Natural killer cell treated with Interleukin-12 subunit alpha and Interleukin-12 subunit beta and Interleukin-15 and Interleukin-18, amount 100 ng/mL, for 72 hours (primary cell): ENCODE measurements around the gene PTPRC. TPM values are rescaled to one million over a fixed set of nuclear protein-coding genes. Genes with fewer than 3 reads are reported as not detected.

Experiments used
- ATAC-seq, 2 donors: fragments of 150-1000 bp; cut with Tn5 transposase in 1 of 2; sonication (Bioruptor Pico), chemical (Tn5 transposase) in 1 of 2; 2 replicates each; pipeline ENCODE4 v1.10.0; 2021
- DNase-seq: peaks from one replicate; pipeline ENCODE4 v3.0.0; 2022; ENCODE audit warnings: low spot score
- H3K27ac Mint-ChIP-seq, 2 donors: 1 replicate in 1 of 2; 2 replicates in 1 of 2; pipeline ENCODE4 v1.8.0; 2022; ENCODE audit warnings: mixed read lengths in 2 of 2, mild to moderate bottlenecking in 1 of 2, moderate library complexity in 1 of 2
- H3K27me3 Mint-ChIP-seq, 2 donors: 1 replicate in 1 of 2; 2 replicates in 1 of 2; pipeline ENCODE4 v1.8.0; 2022; ENCODE audit warnings: mixed read lengths in 2 of 2
- H3K36me3 Mint-ChIP-seq: one replicate; pipeline ENCODE4 v1.8.0; 2022; ENCODE audit warnings: mixed read lengths
- H3K4me1 Mint-ChIP-seq, 2 donors: 1 replicate in 1 of 2; 2 replicates in 1 of 2; pipeline ENCODE4 v1.8.0; 2022; ENCODE audit warnings: low read depth in 2 of 2, mixed read lengths in 2 of 2, mild to moderate bottlenecking in 1 of 2
- H3K4me3 Mint-ChIP-seq: one replicate; pipeline ENCODE4 v1.8.0; 2022; ENCODE audit warnings: mixed read lengths
- H3K9me3 Mint-ChIP-seq: 2 replicates; pipeline ENCODE4 v1.8.0; 2022; ENCODE audit warnings: mixed read lengths
- total RNA-seq, 2 donors: library from RNA; stranded (reverse); gene quantifications; one replicate each; pipeline ENCODE4 v1.2.3, GENCODE V29; 2022

PTPRC gene
- total RNA-seq, 2 donors from 2014 or later = 334 to 761 TPM

GRCh38 chr1:198723127-198723526 lies 84.3 kb downstream of the PTPRC start:
- H3K9me3 Mint-ChIP-seq = no peaks in the 10 kb centered on the region
- H3K27ac Mint-ChIP-seq = peak overlapping the region in 1 of 2 donors; percentile 74
- DNase-seq (no peak), ATAC-seq (no peak)
- H3K4me3 Mint-ChIP-seq = no peak overlapping the region
- H3K36me3 Mint-ChIP-seq = peaks cover 48% of the 10 kb centered on the region
- no peaks in the 10 kb centered on the region for H3K27me3 Mint-ChIP-seq
- H3K4me1 Mint-ChIP-seq = peaks cover 33 to 46% of the 10 kb centered on the region in 2 donors

DNA sequence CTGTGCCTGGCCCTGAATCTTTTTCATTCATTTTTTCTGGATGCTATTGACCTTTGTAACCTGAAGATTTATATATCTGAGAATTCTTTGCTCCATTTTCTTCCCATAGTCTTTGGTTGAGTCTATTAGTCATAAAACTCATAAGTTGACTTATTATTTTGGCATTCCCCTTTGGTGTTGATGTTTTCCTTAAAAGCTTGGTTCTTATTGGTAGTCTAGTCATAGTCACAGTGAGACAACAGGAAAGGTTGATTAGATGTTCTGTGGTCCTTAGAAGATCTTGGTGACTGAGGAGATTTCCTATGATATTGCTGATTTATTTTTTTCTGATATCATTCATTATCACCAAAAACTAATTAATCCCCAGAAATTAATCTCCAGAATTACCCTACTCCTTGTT lies 86.2 kb downstream of the PTPRC start:
- DNase-seq (no peak), ATAC-seq (no peak)
- Mint-ChIP-seq H3K9me3 (no peaks in the 10 kb centered on the region), H3K27ac (peak overlapping the region; percentile 58 to 73), H3K27me3 (no peaks in the 10 kb centered on the region), H3K4me3 (peak overlapping the region; percentile 1), H3K4me1 (peaks cover 36 to 46% of the 10 kb centered on the region in 2 donors), H3K36me3 (peaks cover 55% of the 10 kb centered on the region)

- peak overlapping the region; percentile 58 to 73 for H3K27ac Mint-ChIP-seq
- DNase-seq (no peak), ATAC-seq (no peak)
- H3K9me3 Mint-ChIP-seq = no peaks in the 10 kb centered on the region
- H3K4me3 Mint-ChIP-seq = peak overlapping the region; percentile 13
- H3K4me1 Mint-ChIP-seq = peaks cover 40 to 44% of the 10 kb centered on the region in 2 donors
- peaks cover 58% of the 10 kb centered on the region for H3K36me3 Mint-ChIP-seq
- H3K27me3 Mint-ChIP-seq = no peaks in the 10 kb centered on the region
These were observed 87.6 kb downstream of the PTPRC start for GRCh38 chr1:198726455-198726854.

DNA sequence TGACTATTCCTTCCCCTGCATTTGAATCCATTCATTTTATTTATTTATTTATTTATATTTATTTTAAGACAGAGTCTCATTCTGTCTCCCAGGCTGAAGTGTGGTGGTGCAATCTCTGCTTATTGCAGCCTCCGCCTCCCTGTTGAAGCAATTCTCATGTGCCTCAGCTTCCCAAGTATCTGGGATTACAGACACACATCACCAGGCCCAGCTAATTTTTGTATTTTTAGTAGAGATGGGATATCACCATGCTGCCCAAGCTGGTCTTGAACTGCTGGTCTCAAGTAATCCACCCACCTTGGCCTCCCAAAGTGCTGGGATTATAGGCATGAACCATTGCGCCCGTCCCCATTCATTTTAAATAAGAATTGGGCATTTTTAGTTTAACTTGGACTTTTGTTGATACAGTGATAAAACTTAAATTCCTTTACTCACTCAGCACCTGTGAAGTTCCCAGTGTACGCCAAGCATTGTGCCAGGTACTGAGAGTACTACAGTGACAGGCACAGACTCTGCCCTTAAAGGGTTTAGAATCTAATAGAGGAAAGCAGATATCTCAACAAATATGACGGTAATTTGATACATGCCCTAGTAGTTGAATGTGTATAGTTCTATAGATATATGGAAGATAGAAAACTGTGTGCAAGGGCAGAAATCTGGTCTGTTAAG lies 90.5 kb downstream of the PTPRC start:
- Mint-ChIP-seq H3K27me3 (no peaks in the 10 kb centered on the region), H3K9me3 (no peaks in the 10 kb centered on the region), H3K36me3 (peaks cover 59% of the 10 kb centered on the region), H3K27ac (peak overlapping the region; percentile 23 to 63), H3K4me3 (no peak overlapping the region), H3K4me1 (peaks cover 45 to 49% of the 10 kb centered on the region in 2 donors)
- DNase-seq = no peak
- ATAC-seq = no peak

DNA sequence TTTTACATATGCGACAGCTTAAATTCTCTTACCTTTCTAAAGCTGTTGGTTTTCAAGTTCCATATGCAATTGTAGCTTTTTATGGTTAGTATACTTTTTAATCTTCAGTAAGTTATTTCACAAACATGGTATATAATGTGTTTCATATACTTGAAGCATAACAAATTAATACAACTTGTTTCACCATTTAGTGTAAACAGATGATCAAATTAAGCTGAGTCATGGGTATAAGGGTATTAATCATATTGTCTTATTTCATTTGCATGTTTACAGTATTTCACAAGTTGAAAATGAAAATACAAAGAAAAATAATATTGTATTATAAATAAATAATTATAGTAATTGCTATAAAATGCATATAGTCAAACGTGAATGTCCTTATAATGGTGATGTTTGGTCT lies 92.1 kb downstream of the PTPRC start:
- Mint-ChIP-seq H3K4me1 (peaks cover 37 to 44% of the 10 kb centered on the region in 2 donors), H3K36me3 (peaks cover 53% of the 10 kb centered on the region), H3K27me3 (no peaks in the 10 kb centered on the region), H3K27ac (peak overlapping the region in 1 of 2 donors; percentile 45), H3K9me3 (no peaks in the 10 kb centered on the region), H3K4me3 (no peak overlapping the region)
- ATAC-seq (no peak), DNase-seq (no peak)

DNA sequence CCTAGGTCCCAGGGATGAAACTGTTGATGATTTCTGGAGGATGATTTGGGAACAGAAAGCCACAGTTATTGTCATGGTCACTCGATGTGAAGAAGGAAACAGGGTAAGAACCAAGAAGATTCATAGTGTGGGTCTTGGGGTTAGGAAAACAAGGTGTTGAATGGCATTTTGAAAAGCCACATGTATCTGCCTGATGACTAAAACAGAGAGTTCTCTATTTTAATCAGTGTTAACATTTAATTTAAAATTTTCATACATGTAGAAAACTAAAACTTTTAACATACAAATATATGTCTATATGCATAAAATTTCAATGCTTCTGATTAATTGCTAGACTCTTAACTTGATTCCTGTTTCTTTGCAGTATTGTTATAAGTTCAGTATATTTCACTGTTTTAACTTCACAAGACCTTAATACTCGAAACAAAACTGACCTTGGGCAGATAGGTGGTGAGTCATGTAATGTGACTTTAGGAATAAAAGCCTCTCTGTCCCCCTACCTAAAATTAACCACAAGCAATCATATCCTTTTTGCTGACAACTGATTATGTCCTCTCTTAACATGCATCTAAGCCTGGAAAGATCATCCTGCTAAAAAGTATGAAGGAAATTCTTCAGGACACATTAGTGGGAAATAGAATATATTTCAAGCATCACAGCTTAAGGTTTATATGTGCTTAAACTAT lies 95.6 kb downstream of the PTPRC start:
- Mint-ChIP-seq H3K4me1 (peaks cover 53 to 55% of the 10 kb centered on the region in 2 donors), H3K4me3 (peak overlapping the region; percentile 32), H3K9me3 (peaks cover 8% of the 10 kb centered on the region), H3K27ac (peak overlapping the region; percentile 72 to 80), H3K27me3 (no peaks in the 10 kb centered on the region), H3K36me3 (peaks cover 65% of the 10 kb centered on the region)
- DNase-seq (no peak), ATAC-seq (peak; percentile 82 to 94)

DNA sequence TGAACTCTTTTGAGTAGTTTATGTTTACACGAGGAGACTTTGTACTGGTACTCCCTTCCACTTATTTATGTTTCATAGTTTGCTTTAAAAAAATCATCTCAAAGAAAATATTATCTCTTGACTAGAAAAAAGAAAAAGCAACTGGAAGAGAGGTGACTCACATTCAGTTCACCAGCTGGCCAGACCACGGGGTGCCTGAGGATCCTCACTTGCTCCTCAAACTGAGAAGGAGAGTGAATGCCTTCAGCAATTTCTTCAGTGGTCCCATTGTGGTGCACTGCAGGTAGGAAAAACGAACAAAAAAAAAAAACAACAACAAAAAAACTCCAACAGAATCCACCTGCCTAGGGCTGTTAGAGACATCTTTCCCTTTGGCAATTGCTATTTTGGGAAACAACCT lies 102.9 kb downstream of the PTPRC start:
- Mint-ChIP-seq H3K27ac (peak overlapping the region; percentile 13 to 57), H3K4me1 (peaks cover 30 to 45% of the 10 kb centered on the region in 2 donors), H3K9me3 (peaks cover 8% of the 10 kb centered on the region), H3K4me3 (no peak overlapping the region), H3K27me3 (no peaks in the 10 kb centered on the region), H3K36me3 (peaks cover 41% of the 10 kb centered on the region)
- no peak for ATAC-seq
- DNase-seq = no peak

GRCh38 chr1:198747127-198747526 lies 108.3 kb downstream of the PTPRC start:
- no peak overlapping the region for H3K27ac Mint-ChIP-seq
- no peaks in the 10 kb centered on the region for H3K27me3 Mint-ChIP-seq
- DNase-seq (no peak), ATAC-seq (no peak)
- peaks cover 33% of the 10 kb centered on the region for H3K36me3 Mint-ChIP-seq
- no peaks in the 10 kb centered on the region for H3K9me3 Mint-ChIP-seq
- H3K4me1 Mint-ChIP-seq = peaks cover 19 to 23% of the 10 kb centered on the region in 2 donors
- no peak overlapping the region for H3K4me3 Mint-ChIP-seq

GRCh38 chr1:198749279-198749678 lies 110.4 kb downstream of the PTPRC start:
- Mint-ChIP-seq H3K9me3 (no peaks in the 10 kb centered on the region), H3K4me1 (peaks cover 17 to 19% of the 10 kb centered on the region in 2 donors), H3K27me3 (no peaks in the 10 kb centered on the region), H3K27ac (peak overlapping the region; percentile 22 to 49), H3K36me3 (peaks cover 28% of the 10 kb centered on the region), H3K4me3 (no peak overlapping the region)
- no peak for DNase-seq
- ATAC-seq = peak in 1 of 2 donors; percentile 51

DNA sequence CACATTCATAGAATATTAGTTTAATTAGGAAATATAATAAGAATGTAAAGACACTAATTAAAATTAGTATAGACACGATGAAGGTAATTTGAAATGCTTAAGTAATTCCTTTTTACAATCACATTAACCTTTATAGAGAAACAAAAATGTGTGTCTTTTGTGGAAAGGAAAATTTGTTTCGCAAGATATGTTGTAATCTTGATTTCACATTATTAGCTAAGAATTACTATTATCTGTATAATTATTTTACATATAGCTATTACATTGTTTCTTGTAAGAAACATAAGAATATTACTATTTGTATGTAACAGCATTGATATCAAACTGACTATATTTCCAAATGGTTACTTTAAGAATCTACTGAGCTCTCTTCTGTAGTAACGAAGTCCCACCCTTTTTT lies 111.2 kb downstream of the PTPRC start:
- no peaks in the 10 kb centered on the region for H3K9me3 Mint-ChIP-seq
- no peak overlapping the region for H3K4me3 Mint-ChIP-seq
- H3K36me3 Mint-ChIP-seq = peaks cover 34% of the 10 kb centered on the region
- H3K4me1 Mint-ChIP-seq = peaks cover 23% of the 10 kb centered on the region in 2 donors
- no peak for DNase-seq
- H3K27me3 Mint-ChIP-seq = no peaks in the 10 kb centered on the region
- no peak for ATAC-seq
- no peak overlapping the region for H3K27ac Mint-ChIP-seq

DNA sequence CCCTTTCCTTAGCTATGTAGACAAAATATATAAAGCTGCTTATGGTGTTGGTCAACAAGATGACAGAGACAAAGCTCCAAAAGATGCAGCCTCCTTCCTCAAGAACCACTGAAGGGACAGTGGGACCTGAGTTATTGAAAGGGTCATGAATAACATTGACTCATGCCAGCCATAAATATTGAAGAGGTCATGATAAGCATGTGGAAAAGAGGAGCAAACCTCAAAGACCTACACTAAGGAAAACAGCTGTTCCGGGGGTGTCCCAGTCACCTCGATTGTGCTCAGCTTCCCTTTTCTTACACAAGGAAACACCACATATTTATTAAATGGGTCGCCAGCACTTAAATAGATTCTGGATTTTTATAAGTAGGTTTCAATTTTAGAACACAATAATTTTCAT lies 112.9 kb downstream of the PTPRC start:
- no peak overlapping the region for H3K4me3 Mint-ChIP-seq
- no peaks in the 10 kb centered on the region for H3K27me3 Mint-ChIP-seq
- H3K27ac Mint-ChIP-seq = peak overlapping the region; percentile 56 to 60
- H3K36me3 Mint-ChIP-seq = peaks cover 43% of the 10 kb centered on the region
- peaks cover 28 to 29% of the 10 kb centered on the region in 2 donors for H3K4me1 Mint-ChIP-seq
- ATAC-seq (no peak), DNase-seq (no peak)
- no peaks in the 10 kb centered on the region for H3K9me3 Mint-ChIP-seq

DNA sequence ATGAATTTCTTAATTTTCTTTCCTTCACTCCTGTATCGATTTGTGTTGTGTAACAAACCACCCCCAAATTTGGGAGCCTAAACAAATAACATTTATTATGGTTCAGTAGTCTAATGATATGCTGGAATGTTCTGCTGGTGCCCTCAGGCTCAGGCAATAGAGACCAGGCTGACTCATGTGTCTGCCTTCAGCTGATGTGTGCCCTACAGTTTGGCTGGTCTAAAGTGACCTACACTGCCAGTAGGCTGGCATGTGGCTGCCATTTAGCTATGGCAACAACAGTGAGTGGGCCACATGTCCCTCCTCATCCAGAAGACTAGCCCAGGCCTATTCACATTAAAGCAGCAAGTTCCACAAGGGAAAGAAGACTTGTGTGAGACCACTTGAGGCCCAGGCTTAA lies 115.8 kb downstream of the PTPRC start:
- Mint-ChIP-seq H3K36me3 (peaks cover 37% of the 10 kb centered on the region), H3K27ac (peak overlapping the region; percentile 68 to 89), H3K4me3 (no peak overlapping the region), H3K4me1 (peaks cover 28 to 30% of the 10 kb centered on the region in 2 donors), H3K9me3 (no peaks in the 10 kb centered on the region), H3K27me3 (no peaks in the 10 kb centered on the region)
- no peak for DNase-seq
- ATAC-seq = no peak

DNA sequence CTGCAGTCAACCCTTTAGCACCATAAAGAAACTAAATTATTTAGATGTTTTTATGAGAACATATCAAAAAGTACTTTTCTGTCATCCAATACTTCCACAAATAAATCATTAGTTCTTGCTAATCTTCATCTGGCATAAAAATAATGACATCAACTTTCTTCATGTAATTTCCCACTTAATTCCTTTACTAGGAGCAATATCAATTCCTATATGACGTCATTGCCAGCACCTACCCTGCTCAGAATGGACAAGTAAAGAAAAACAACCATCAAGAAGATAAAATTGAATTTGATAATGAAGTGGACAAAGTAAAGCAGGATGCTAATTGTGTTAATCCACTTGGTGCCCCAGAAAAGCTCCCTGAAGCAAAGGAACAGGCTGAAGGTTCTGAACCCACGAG lies 116.9 kb downstream of the PTPRC start:
- H3K36me3 Mint-ChIP-seq = peaks cover 33% of the 10 kb centered on the region

GRCh38 chr1:198756470-198756869 lies 117.6 kb downstream of the PTPRC start:
- ATAC-seq (no peak), DNase-seq (no peak)
- Mint-ChIP-seq H3K4me3 (no peak overlapping the region), H3K27ac (peak overlapping the region; percentile 68 to 89), H3K9me3 (no peaks in the 10 kb centered on the region), H3K36me3 (peaks cover 31% of the 10 kb centered on the region), H3K27me3 (no peaks in the 10 kb centered on the region), H3K4me1 (peaks cover 28 to 32% of the 10 kb centered on the region in 2 donors)

More for the DNA sequence above, 116.9 kb downstream of the PTPRC start:
- ATAC-seq (no peak), DNase-seq (no peak)
- no peaks in the 10 kb centered on the region for H3K9me3 Mint-ChIP-seq
- H3K27ac Mint-ChIP-seq = peak overlapping the region; percentile 68 to 89
- no peaks in the 10 kb centered on the region for H3K27me3 Mint-ChIP-seq
- peaks cover 28 to 32% of the 10 kb centered on the region in 2 donors for H3K4me1 Mint-ChIP-seq
- H3K4me3 Mint-ChIP-seq = no peak overlapping the region
